K562 (cell line): ENCODE data around the gene SCAMP3. TPM values are rescaled to one million over a fixed set of nuclear protein-coding genes. Genes with fewer than 3 reads are reported as not detected.

Experiments used
- ESRRA ChIP-seq: fragments of 450-650 bp; IDR thresholded peaks from 2 replicates; pipeline ENCODE4 v1.6.1; 2014; ENCODE audit warnings: low read depth, mild to moderate bottlenecking, moderate library complexity, borderline replicate concordance
- GABPB2 ChIP-seq: fragments of 250-450 bp; sonication (Bioruptor Pico); conservative IDR thresholded peaks from 2 replicates; pipeline ENCODE4 v1.5.1; 2021; ENCODE audit warnings: mild to moderate bottlenecking
- HBP1 ChIP-seq: fragments of 450-650 bp; formaldehyde crosslinking; IDR thresholded peaks from 2 replicates; pipeline ENCODE4 v1.4.0; 2022; ENCODE audit warnings: missing genetic modification characterization
- KLF10 ChIP-seq: fragments of 250-450 bp; sonication (Bioruptor Pico); IDR thresholded peaks from 2 replicates; pipeline ENCODE4 v1.6.1; 2021; ENCODE audit warnings: matching md5 sums
- PBX2 ChIP-seq, 2 experiments: IDR thresholded peaks in 1 of 2; conservative IDR thresholded peaks in 1 of 2; 2 replicates each; pipeline ENCODE4 v1.6.1; 2016; ENCODE audit warnings: low read depth in 2 of 2, mild to moderate bottlenecking in 1 of 2, missing compliant biosample characterization in 1 of 2, missing genetic modification characterization in 1 of 2, moderate library complexity in 1 of 2
- PCBP1 ChIP-seq: fragments of 200-400 bp; formaldehyde crosslinking; IDR thresholded peaks from 2 replicates; pipeline ENCODE4 v1.6.1; 2018; ENCODE audit warnings: mild to moderate bottlenecking, low read depth, low read length; ENCODE audit not compliant: poor library complexity, severe bottlenecking
- PRPF4 ChIP-seq: fragments of 200-400 bp; formaldehyde crosslinking; IDR thresholded peaks from one replicate; pipeline ENCODE4 v1.6.1; 2017; ENCODE audit warnings: low read length, low read depth, mild to moderate bottlenecking; ENCODE audit not compliant: insufficient read depth, poor library complexity, severe bottlenecking
- SRSF7 ChIP-seq: fragments of 200-400 bp; formaldehyde crosslinking; optimal IDR thresholded peaks from 2 replicates; pipeline ENCODE3; 2017; ENCODE audit warnings: mild to moderate bottlenecking, low read depth, low read length
- SRSF9 ChIP-seq: fragments of 200-400 bp; formaldehyde crosslinking; IDR thresholded peaks from 2 replicates; pipeline ENCODE4 v1.6.1; 2017; ENCODE audit warnings: low read depth, low read length, borderline replicate concordance
- TCF3 ChIP-seq: sonication (generic); formaldehyde crosslinking; IDR thresholded peaks from 2 replicates; pipeline ENCODE4 v1.4.0; 2020; ENCODE audit warnings: mild to moderate bottlenecking, missing genetic modification reagents
- ZNF253 ChIP-seq: fragments of 250-450 bp; sonication (Bioruptor Pico); conservative IDR thresholded peaks from 2 replicates; pipeline ENCODE4 v1.6.1; 2021; ENCODE audit warnings: mild to moderate bottlenecking
- polyA plus RNA-seq, 8 experiments: library from polyadenylated mRNA; depleted of rRNA in 4 of 8; stranded (reverse) in 5 of 8; unstranded in 3 of 8; fragments of >200 nt; fragmentation: Nextera tagmentation in 2 of 8; fragmentation: Illumina TruSeq in 1 of 8; extraction: Ambion mirVana in 2 of 8; extraction: Trizol in 1 of 8; gene quantifications; 2 replicates each; pipeline versions ENCODE4 v1.2.1 to v1.2.3, GENCODE V29; 2011 to 2014; ENCODE audit warnings: inconsistent platforms in 1 of 8, missing spikeins in 1 of 8
- total RNA-seq, 7 experiments: library from RNA; depleted of rRNA in 6 of 7; stranded (reverse); fragments of >200 nt in 6 of 7; fragmentation: Illumina TruSeq in 2 of 7; extraction: Trizol in 2 of 7; gene quantifications; 2 replicates each; pipeline versions ENCODE4 v1.2.1 to v1.2.3, GENCODE V29; 2011 to 2021; ENCODE audit warnings: low replicate concordance in 1 of 7
- TF ChIP-seq, protein P1 (sequence below): fragments of 450-650 bp; IDR thresholded peaks from 2 replicates; pipeline ENCODE4 v1.6.1; 2014; ENCODE audit warnings: low read depth, mild to moderate bottlenecking, moderate library complexity, borderline replicate concordance
- TF ChIP-seq, protein P2 (sequence below): fragments of 250-450 bp; sonication (Bioruptor Pico); IDR thresholded peaks from 2 replicates; pipeline ENCODE4 v1.8.0; 2021; ENCODE audit warnings: moderate library complexity, mild to moderate bottlenecking, inconsistent platforms
- TF ChIP-seq, protein P3 (sequence below), 2 experiments: fragments of 450-650 bp in 1 of 2; sonication (generic) in 1 of 2; formaldehyde crosslinking in 1 of 2; IDR thresholded peaks in 1 of 2; conservative IDR thresholded peaks in 1 of 2; 2 replicates each; pipeline versions ENCODE4 v1.6.1 to v1.8.1; 2016 to 2023; ENCODE audit warnings: mild to moderate bottlenecking in 2 of 2, moderate library complexity in 2 of 2, inconsistent platforms in 1 of 2, missing genetic modification reagents in 1 of 2
- TF ChIP-seq, protein P4 (sequence below): sonication (generic); formaldehyde crosslinking; IDR thresholded peaks from 2 replicates; pipeline ENCODE4 v1.5.0; 2020; ENCODE audit warnings: missing genetic modification reagents

Gene SCAMP3
- total and polyA plus RNA-seq, 9 of the 15 experiments (the other 6 are each of a cell fraction or from before 2014, with no cell fraction given) = 14.2 to 131 (median 86.1) TPM

DNA sequence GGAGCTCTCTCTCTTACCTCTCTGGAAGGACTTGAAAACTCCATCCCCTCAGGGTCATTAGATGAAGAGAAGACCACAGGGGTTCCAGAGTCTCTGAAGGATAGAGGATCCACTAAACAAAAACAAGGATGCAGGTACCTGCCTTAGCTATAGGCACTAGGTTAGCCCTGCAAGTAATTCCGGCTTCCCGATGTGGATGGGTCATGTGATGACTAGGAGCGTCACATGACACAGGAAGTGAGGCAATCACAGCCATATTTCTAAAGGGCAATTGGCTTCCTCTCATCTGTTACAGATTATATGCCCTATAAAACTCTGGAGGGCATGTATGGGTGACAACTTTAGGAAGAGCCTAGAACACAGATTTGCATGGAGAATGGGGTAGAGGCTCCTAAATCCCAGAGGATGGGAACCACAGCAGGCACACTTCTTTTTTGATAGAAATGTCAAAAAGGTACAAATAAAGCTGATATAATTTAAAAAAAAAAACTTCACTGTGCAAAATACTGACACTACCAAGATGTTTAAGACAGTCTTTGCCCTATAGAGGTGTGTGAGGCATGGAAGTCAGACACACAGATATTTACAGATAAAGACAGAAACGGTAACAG is 21.0 kb downstream of the SCAMP3 start (continued):
- no peak for TF ChIP-seq ZNF253
- no peak for TF ChIP-seq PRPF4
- TF ChIP-seq, protein P1, sequence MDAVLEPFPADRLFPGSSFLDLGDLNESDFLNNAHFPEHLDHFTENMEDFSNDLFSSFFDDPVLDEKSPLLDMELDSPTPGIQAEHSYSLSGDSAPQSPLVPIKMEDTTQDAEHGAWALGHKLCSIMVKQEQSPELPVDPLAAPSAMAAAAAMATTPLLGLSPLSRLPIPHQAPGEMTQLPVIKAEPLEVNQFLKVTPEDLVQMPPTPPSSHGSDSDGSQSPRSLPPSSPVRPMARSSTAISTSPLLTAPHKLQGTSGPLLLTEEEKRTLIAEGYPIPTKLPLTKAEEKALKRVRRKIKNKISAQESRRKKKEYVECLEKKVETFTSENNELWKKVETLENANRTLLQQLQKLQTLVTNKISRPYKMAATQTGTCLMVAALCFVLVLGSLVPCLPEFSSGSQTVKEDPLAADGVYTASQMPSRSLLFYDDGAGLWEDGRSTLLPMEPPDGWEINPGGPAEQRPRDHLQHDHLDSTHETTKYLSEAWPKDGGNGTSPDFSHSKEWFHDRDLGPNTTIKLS = no peak
- no peak for TF ChIP-seq SRSF9
- no peak for TF ChIP-seq GABPB2 (CRISPR knock-in tag)
- TF ChIP-seq ESRRA = no peak
- TF ChIP-seq, protein P2, sequence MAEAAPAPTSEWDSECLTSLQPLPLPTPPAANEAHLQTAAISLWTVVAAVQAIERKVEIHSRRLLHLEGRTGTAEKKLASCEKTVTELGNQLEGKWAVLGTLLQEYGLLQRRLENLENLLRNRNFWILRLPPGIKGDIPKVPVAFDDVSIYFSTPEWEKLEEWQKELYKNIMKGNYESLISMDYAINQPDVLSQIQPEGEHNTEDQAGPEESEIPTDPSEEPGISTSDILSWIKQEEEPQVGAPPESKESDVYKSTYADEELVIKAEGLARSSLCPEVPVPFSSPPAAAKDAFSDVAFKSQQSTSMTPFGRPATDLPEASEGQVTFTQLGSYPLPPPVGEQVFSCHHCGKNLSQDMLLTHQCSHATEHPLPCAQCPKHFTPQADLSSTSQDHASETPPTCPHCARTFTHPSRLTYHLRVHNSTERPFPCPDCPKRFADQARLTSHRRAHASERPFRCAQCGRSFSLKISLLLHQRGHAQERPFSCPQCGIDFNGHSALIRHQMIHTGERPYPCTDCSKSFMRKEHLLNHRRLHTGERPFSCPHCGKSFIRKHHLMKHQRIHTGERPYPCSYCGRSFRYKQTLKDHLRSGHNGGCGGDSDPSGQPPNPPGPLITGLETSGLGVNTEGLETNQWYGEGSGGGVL = no peak
- TF ChIP-seq PBX2 (CRISPR knock-in tag; IDR thresholded peaks at IDR 0.05; ENCODE audit: low read depth) = no peak
- TF ChIP-seq PBX2 (tag; conservative IDR thresholded peaks at IDR 0.05; ENCODE audit: low read depth) = no peak
- TF ChIP-seq, protein P3, sequence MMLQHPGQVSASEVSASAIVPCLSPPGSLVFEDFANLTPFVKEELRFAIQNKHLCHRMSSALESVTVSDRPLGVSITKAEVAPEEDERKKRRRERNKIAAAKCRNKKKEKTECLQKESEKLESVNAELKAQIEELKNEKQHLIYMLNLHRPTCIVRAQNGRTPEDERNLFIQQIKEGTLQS (IDR thresholded peaks at IDR 0.05) = peak; percentile 86
- TF ChIP-seq, protein P3 (CRISPR knock-in tag; conservative IDR thresholded peaks at IDR 0.05) = no peak
- no peak for TF ChIP-seq PCBP1
- no peak for TF ChIP-seq KLF10 (CRISPR knock-in tag)
- no peak for TF ChIP-seq SRSF7
- TF ChIP-seq TCF3 = no peak
- TF ChIP-seq HBP1 (CRISPR knock-in tag) = no peak
- TF ChIP-seq, protein P4, sequence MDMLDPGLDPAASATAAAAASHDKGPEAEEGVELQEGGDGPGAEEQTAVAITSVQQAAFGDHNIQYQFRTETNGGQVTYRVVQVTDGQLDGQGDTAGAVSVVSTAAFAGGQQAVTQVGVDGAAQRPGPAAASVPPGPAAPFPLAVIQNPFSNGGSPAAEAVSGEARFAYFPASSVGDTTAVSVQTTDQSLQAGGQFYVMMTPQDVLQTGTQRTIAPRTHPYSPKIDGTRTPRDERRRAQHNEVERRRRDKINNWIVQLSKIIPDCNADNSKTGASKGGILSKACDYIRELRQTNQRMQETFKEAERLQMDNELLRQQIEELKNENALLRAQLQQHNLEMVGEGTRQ = peak; percentile 100
